HK-2 (cell line): ENCODE measurements around the gene AZIN2.
"Not testable (repeated sequence)": the region's sequence is repeated elsewhere in the genome, so short reads cannot be mapped to it uniquely, and the experiment has no call there.

Source experiments
- DNase-seq: peaks from one replicate; pipeline ENCODE4 v3.0.0-alpha.2; 2018; ENCODE audit not compliant: unreplicated experiment

AZIN2 gene

GRCh38 chr1:33057095-33057494 lies 23.9 kb upstream of the AZIN2 start:
- no peak for DNase-seq

GRCh38 chr1:33060579-33061083 lies 20.3 kb upstream of the AZIN2 start:
- no peak for DNase-seq

- DNase-seq: no peak
Measured at GRCh38 chr1:33061834-33062233, 19.1 kb upstream of the AZIN2 start.

- not testable (repeated sequence) for DNase-seq
Measured at GRCh38 chr1:33064284-33064683, 16.7 kb upstream of the AZIN2 start.

DNA sequence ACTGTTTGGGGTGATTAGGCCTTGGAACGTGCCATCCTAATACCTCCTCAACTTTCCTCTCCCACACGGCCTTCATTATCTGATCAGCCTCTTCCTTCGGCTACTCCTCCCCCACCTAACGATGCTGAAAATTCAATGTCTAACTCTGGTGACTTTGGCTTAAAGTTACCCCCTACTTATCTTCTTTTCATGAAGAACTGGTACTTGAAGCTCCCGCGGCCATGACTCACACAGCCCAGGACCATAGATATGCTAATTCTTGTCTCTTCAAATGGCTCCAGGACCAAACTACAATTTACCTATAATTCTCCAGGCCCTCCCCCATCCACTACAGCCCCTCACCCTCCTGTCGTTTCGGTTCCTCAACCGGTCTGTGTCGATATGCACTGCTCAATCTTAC lies 15.7 kb upstream of the AZIN2 start:
- no peak for DNase-seq

DNA sequence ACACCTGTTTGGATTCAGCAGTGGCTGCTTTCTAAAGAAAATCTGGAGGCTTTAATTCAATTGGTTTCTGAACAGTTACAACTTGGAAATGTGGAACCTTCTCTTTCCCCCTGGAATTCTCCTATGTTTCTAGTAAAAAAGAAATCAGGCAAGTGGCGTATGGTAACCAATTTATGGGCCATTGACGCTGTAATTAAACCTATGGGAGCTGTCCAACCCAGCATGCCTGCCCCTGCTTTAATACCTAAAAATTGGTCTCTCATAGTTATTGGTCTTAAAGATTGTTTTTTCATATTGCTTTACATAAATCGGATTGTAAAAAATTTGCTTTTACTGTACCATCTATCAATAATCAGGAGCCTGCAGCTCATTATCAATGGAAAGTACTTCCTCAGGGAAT lies 14.5 kb upstream of the AZIN2 start:
- not testable (repeated sequence) for DNase-seq

GRCh38 chr1:33068108-33068507 lies 12.8 kb upstream of the AZIN2 start:
- DNase-seq: not testable (repeated sequence)

DNA sequence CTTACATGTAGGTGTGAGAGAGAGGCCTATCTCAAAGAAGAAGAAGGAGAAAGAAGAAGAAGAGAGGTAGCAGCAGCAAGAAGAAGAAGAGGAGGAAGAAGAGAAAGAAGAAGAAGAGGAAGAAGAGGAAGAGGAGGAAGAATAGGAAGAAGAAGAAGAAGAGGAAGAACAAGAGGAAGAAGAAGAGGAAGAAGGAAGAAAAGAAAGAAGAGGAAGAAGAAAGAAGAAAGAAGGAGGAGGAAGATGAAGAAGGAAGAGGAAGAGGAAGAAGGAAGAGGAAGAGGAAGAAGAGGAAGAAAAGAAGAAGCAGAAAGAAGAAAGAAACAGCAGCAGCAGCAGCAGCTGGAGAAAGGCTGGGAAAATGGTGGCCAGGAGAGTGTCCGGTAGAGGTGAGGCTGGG lies 10.3 kb upstream of the AZIN2 start:
- no peak for DNase-seq

DNA sequence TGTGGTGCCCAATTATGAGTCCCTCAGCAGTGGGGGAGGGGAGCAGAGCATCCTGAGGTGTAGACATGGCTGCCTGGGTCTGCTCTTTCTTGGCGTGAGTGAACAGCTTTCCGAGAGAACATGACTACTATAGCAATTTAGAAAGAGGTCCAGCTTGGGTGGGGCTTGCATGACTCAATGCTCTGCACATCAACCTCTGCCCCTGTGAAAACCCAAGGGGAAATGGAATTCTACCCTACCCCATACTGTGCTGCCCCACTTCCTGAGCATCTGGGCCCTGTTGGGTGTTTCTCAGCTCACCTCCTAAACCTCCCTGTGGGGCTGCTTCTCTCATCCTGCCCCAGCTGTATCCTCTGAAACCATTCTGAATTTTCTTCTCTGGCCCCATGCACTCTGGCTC lies 8.2 kb upstream of the AZIN2 start:
- no peak for DNase-seq

GRCh38 chr1:33074193-33074945 lies 6.6 kb upstream of the AZIN2 start:
- DNase-seq: no peak

- DNase-seq: no peak
Measured at GRCh38 chr1:33078030-33078591, 2.8 kb upstream of the AZIN2 start.

DNA sequence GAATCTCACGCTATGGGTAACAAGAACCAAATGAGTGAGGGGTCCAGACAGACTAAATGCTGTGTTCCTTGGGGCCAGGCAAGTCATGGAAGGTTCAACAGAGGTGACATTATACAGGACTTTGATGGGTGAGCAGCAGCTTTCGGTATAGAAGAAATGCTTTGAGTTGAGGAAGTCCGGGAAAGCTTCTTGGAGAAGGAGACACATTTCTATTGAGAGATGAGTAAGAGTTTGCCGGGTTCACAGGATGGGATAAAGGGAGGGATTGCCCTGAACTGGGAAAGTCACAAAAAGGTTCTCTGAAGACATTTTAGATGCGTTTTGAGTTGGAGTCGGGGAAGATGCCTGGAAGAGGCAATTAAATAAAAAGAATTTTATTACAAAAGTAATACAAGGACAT lies 580 bp upstream of the AZIN2 start:
- DNase-seq: no peak

GRCh38 chr1:33081554-33082305 lies 777 bp downstream of the AZIN2 start:
- no peak for DNase-seq

- DNase-seq: no peak
Measured at GRCh38 chr1:33082575-33083108, 1.7 kb downstream of the AZIN2 start.

DNA sequence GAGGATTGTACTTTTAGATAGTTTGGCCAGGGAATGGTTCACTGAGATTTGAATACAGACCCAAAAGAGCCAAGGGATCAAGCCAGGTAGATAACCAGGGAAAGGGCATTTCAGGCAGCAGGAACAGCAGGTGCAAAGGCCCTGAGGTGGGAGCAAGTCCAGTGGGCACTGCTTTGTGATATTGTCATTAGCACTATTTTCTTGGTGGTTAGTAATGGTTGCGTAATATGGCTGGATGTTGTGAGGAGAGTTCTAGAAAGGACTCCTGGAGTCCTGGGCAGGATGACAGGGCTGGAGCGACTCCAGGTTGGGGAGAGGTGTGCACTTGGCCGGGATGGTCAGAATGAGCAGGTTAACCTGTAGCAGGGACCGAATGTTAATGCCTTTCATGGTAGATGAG lies 4.4 kb downstream of the AZIN2 start:
- no peak for DNase-seq

DNA sequence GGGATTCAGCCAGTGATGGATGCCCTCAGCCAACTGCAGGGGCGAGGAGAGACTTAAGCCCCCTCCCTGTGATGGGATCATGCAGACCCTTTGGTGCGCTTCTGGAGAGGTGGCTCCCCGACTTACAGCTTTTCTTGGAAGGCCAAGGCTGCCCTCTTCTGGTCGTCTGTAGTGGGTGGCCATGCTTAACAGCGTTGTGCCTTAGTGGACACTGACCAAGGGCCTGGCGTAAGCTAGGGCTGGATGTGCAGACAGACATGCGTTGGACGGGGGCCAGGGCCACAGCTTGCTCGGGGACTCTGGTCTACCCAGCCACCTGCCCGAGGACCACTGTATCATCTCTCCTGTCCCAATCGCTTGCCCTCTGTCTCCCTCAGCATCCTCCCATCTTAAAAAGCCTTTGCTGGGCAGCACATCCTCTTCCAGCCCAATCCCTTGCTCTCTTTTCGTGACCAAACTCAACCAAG lies 5.5 kb downstream of the AZIN2 start:
- DNase-seq: no peak

DNA sequence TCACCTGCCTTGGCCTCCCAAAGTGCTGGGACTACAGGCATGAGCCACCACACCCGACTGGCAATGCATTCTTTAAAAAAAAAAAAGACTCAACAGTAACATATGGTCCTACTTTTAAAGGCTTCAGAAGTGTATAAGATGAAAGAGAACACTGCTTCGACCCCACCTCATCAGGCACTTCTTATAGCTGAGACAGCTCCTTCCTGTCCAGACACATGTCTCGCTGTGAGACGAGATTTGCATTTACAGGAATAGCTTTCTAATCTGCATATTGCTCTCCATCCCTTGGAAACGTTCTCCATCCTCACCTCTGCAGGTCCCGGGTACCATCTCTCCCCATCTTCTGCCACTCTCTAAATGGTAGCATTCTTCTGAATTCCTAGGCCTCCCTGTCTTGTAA lies 6.7 kb downstream of the AZIN2 start:
- no peak for DNase-seq

GRCh38 chr1:33088119-33088906 lies 7.4 kb downstream of the AZIN2 start:
- no peak for DNase-seq

- DNase-seq: no peak
Measured at GRCh38 chr1:33089457-33089856, 8.5 kb downstream of the AZIN2 start.

GRCh38 chr1:33092438-33092837 lies 11.5 kb downstream of the AZIN2 start:
- no peak for DNase-seq

DNA sequence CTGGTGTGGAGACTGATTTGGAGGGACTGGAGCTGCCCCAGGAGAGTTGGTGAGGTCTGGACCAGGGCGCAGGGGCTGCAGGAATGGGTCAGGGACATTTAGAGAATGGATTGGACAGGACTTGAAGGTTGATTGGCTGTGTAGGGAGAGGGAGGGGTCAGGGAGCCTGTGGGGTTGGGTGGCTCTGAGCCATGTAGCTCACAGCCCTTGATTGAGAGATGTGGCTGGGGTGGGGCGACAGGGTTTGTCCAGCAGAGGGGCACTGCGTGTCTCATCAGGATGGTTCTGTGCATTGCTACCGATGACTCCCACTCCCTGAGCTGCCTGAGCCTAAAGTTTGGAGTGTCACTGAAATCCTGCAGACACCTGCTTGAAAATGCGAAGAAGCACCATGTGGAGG lies 12.1 kb downstream of the AZIN2 start:
- DNase-seq: no peak

DNA sequence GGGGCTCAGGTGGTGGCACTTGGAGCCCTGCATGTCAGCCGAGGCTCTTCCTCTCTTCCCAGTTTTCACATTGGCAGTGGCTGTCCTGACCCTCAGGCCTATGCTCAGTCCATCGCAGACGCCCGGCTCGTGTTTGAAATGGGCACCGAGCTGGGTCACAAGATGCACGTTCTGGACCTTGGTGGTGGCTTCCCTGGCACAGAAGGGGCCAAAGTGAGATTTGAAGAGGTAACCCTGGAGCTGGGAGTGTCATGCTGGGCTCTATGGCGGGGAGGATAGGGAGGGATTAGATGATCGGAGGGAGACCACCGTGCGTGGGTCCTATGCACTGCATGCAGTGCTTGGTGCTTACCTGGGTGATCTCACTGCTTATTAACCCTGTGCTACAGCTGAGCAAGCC lies 13.5 kb downstream of the AZIN2 start:
- no peak for DNase-seq
